ENCODE data around the gene PLXNC1.

Gene PLXNC1

GRCh38 chr12:94263905-94264561 is 115.7 kb downstream of the PLXNC1 start:
- Mint-ChIP-seq H3K9me3 (no peaks in the 10 kb centered on the region), H3K27ac (ENCODE audit: low read depth) (peak overlapping the region; percentile 98), H3K36me3 (ENCODE audit: insufficient read depth) (peaks cover 32% of the 10 kb centered on the region), H3K27me3 (no peaks in the 10 kb centered on the region), H3K4me1 (peaks cover 42% of the 10 kb centered on the region), H3K4me3 (peak overlapping the region; percentile 90)
- no peak for ATAC-seq (replicated peaks; ENCODE audit: extremely low read depth, poor library complexity, severe bottlenecking)
- DNase-seq (ENCODE audit: low spot score in 2 of 2), result no peak

- peaks cover 48% of the 10 kb centered on the region for H3K4me1 Mint-ChIP-seq
- H3K36me3 Mint-ChIP-seq (ENCODE audit: insufficient read depth), result peaks cover 32% of the 10 kb centered on the region
- no peak for ATAC-seq (replicated peaks; ENCODE audit: extremely low read depth, poor library complexity, severe bottlenecking)
- H3K4me3 Mint-ChIP-seq, result no peak overlapping the region
- H3K9me3 Mint-ChIP-seq, result no peaks in the 10 kb centered on the region
- DNase-seq (ENCODE audit: low spot score in 2 of 2), result no peak
- H3K27ac Mint-ChIP-seq (ENCODE audit: low read depth), result no peak overlapping the region
- H3K27me3 Mint-ChIP-seq, result no peaks in the 10 kb centered on the region
Observed at GRCh38 chr12:94264736-94265485, 116.5 kb downstream of the PLXNC1 start.

- H3K27ac Mint-ChIP-seq (ENCODE audit: low read depth), result no peak overlapping the region
- no peaks in the 10 kb centered on the region for H3K27me3 Mint-ChIP-seq
- H3K4me1 Mint-ChIP-seq, result peaks cover 48% of the 10 kb centered on the region
- peaks cover 30% of the 10 kb centered on the region for H3K36me3 Mint-ChIP-seq (ENCODE audit: insufficient read depth)
- no peak overlapping the region for H3K4me3 Mint-ChIP-seq
- ATAC-seq (replicated peaks; ENCODE audit: extremely low read depth, poor library complexity, severe bottlenecking), result no peak
- no peaks in the 10 kb centered on the region for H3K9me3 Mint-ChIP-seq
- DNase-seq (ENCODE audit: low spot score in 2 of 2), result no peak
Observed at GRCh38 chr12:94265539-94265938, 117.2 kb downstream of the PLXNC1 start.

GRCh38 chr12:94265966-94266745 is 117.8 kb downstream of the PLXNC1 start:
- no peaks in the 10 kb centered on the region for H3K27me3 Mint-ChIP-seq
- no peak overlapping the region for H3K4me3 Mint-ChIP-seq
- DNase-seq (ENCODE audit: low spot score in 2 of 2), result no peak
- no peaks in the 10 kb centered on the region for H3K9me3 Mint-ChIP-seq
- H3K4me1 Mint-ChIP-seq, result peaks cover 49% of the 10 kb centered on the region
- no peak for ATAC-seq (replicated peaks; ENCODE audit: extremely low read depth, poor library complexity, severe bottlenecking)
- H3K27ac Mint-ChIP-seq (ENCODE audit: low read depth), result no peak overlapping the region
- H3K36me3 Mint-ChIP-seq (ENCODE audit: insufficient read depth), result peaks cover 29% of the 10 kb centered on the region

- H3K4me3 Mint-ChIP-seq, result no peak overlapping the region
Observed at GRCh38 chr12:94266796-94267536, 118.6 kb downstream of the PLXNC1 start.

GRCh38 chr12:94267537-94267872 is 119.1 kb downstream of the PLXNC1 start:
- peaks cover 54% of the 10 kb centered on the region for H3K4me1 Mint-ChIP-seq
- H3K4me3 Mint-ChIP-seq, result no peak overlapping the region
- H3K9me3 Mint-ChIP-seq, result no peaks in the 10 kb centered on the region
- no peaks in the 10 kb centered on the region for H3K27me3 Mint-ChIP-seq
- H3K27ac Mint-ChIP-seq (ENCODE audit: low read depth), result no peak overlapping the region
- ATAC-seq (replicated peaks; ENCODE audit: extremely low read depth, poor library complexity, severe bottlenecking) (no peak), DNase-seq (ENCODE audit: low spot score in 2 of 2) (no peak)
- H3K36me3 Mint-ChIP-seq (ENCODE audit: insufficient read depth), result peaks cover 26% of the 10 kb centered on the region

More at GRCh38 chr12:94266796-94267536, 118.6 kb downstream of the PLXNC1 start:
- Mint-ChIP-seq H3K27me3 (no peaks in the 10 kb centered on the region), H3K4me1 (peaks cover 54% of the 10 kb centered on the region), H3K27ac (ENCODE audit: low read depth) (peak overlapping the region; percentile 8), H3K9me3 (no peaks in the 10 kb centered on the region), H3K36me3 (ENCODE audit: insufficient read depth) (peaks cover 29% of the 10 kb centered on the region)
- DNase-seq (ENCODE audit: low spot score in 2 of 2), result no peak
- ATAC-seq (replicated peaks; ENCODE audit: extremely low read depth, poor library complexity, severe bottlenecking), result no peak

- no peak for ATAC-seq (replicated peaks; ENCODE audit: extremely low read depth, poor library complexity, severe bottlenecking)
- Mint-ChIP-seq H3K27ac (ENCODE audit: low read depth) (no peak overlapping the region), H3K4me3 (no peak overlapping the region)
Observed at GRCh38 chr12:94267921-94268471, 119.6 kb downstream of the PLXNC1 start.

GRCh38 chr12:94269316-94269999 is 121.1 kb downstream of the PLXNC1 start:
- Mint-ChIP-seq H3K36me3 (ENCODE audit: insufficient read depth) (peaks cover 20% of the 10 kb centered on the region), H3K9me3 (no peaks in the 10 kb centered on the region), H3K27ac (ENCODE audit: low read depth) (no peak overlapping the region), H3K4me1 (peaks cover 44% of the 10 kb centered on the region), H3K4me3 (no peak overlapping the region), H3K27me3 (no peaks in the 10 kb centered on the region)
- DNase-seq (ENCODE audit: low spot score in 2 of 2) (no peak), ATAC-seq (replicated peaks; ENCODE audit: extremely low read depth, poor library complexity, severe bottlenecking) (no peak)

More at GRCh38 chr12:94267921-94268471, 119.6 kb downstream of the PLXNC1 start:
- DNase-seq (ENCODE audit: low spot score in 2 of 2), result no peak
- Mint-ChIP-seq H3K9me3 (no peaks in the 10 kb centered on the region), H3K36me3 (ENCODE audit: insufficient read depth) (peaks cover 22% of the 10 kb centered on the region), H3K4me1 (peaks cover 49% of the 10 kb centered on the region), H3K27me3 (no peaks in the 10 kb centered on the region)

- peaks cover 14% of the 10 kb centered on the region for H3K36me3 Mint-ChIP-seq (ENCODE audit: insufficient read depth)
- H3K27ac Mint-ChIP-seq (ENCODE audit: low read depth), result no peak overlapping the region
- H3K27me3 Mint-ChIP-seq, result no peaks in the 10 kb centered on the region
- H3K9me3 Mint-ChIP-seq, result no peaks in the 10 kb centered on the region
- H3K4me3 Mint-ChIP-seq, result no peak overlapping the region
- ATAC-seq (replicated peaks; ENCODE audit: extremely low read depth, poor library complexity, severe bottlenecking) (no peak), DNase-seq (ENCODE audit: low spot score in 2 of 2) (no peak)
- H3K4me1 Mint-ChIP-seq, result peaks cover 38% of the 10 kb centered on the region
Observed at GRCh38 chr12:94271351-94271750, 123.0 kb downstream of the PLXNC1 start.

- Mint-ChIP-seq H3K27ac (ENCODE audit: low read depth) (no peak overlapping the region), H3K9me3 (no peaks in the 10 kb centered on the region), H3K36me3 (ENCODE audit: insufficient read depth) (peaks cover 9% of the 10 kb centered on the region), H3K4me1 (peaks cover 31% of the 10 kb centered on the region), H3K4me3 (no peak overlapping the region), H3K27me3 (no peaks in the 10 kb centered on the region)
- DNase-seq (ENCODE audit: low spot score in 2 of 2), result no peak
- ATAC-seq (replicated peaks; ENCODE audit: extremely low read depth, poor library complexity, severe bottlenecking), result no peak
Observed at GRCh38 chr12:94272280-94272679, 123.9 kb downstream of the PLXNC1 start.

- H3K9me3 Mint-ChIP-seq, result no peaks in the 10 kb centered on the region
- peaks cover 5% of the 10 kb centered on the region for H3K36me3 Mint-ChIP-seq (ENCODE audit: insufficient read depth)
- DNase-seq (ENCODE audit: low spot score in 2 of 2) (no peak), ATAC-seq (replicated peaks; ENCODE audit: extremely low read depth, poor library complexity, severe bottlenecking) (no peak)
- no peak overlapping the region for H3K4me3 Mint-ChIP-seq
- H3K27ac Mint-ChIP-seq (ENCODE audit: low read depth), result peak overlapping the region; percentile 19
- H3K4me1 Mint-ChIP-seq, result peaks cover 27% of the 10 kb centered on the region
- H3K27me3 Mint-ChIP-seq, result no peaks in the 10 kb centered on the region
Observed at GRCh38 chr12:94273272-94273671, 124.9 kb downstream of the PLXNC1 start.
